ENCODE results near the gene FXR2. TPM values are rescaled to one million over a fixed set of nuclear protein-coding genes. Genes with fewer than 3 reads are reported as not detected.
"Not testable (repeated sequence)": the region's sequence is repeated elsewhere in the genome, so short reads cannot be mapped to it uniquely, and the experiment has no call there.

The FXR2 gene
- total RNA-seq, 2 donors from 2014 or later: 25.4 to 31.6 TPM

GRCh38 chr17:7631398-7632380 is 17.0 kb upstream of the FXR2 start:
- intact Hi-C loops (cut with DNase I): loop anchor here (2.0 to 10.0 kb wide), 2 partner anchors 53 to 55 kb away; partner anchors contain the start of genes TP53 (in 2 of the 2) and WRAP53 (in 1 of the 2)
- DNase-seq (ENCODE audit: low spot score): no peak

DNA sequence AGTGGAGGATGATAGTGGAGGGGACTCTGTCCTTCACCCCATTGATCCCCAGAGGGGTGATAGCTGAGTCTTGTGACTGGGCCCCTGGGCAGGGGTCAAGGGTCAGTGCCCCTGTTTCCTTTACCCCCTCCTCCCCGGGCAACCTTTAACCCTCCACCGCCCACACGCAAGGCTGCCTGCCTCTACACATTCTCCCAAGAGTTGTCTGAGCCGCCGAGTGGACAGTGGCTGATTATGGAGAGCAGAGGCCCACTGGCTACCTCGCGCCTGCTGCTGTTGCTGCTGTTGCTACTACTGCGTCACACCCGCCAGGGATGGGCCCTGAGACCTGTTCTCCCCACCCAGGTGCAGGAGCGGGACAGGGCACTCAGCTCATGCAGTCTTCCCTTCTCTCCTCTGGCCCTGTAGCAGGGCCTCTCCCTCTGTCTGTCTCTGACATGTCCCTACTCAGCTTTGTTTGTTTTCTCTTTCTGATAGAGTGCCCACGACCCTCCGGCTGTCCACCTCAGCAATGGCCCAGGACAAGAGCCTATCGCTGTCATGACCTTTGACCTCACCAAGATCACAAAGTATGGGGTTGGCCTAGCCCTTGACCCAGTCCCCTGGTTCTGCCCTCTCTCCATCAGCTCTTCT is 15.4 kb upstream of the FXR2 start, which contains the start of gene SHBG:
Gene SHBG, plus strand, starts transcription at position 197 of the 633 bp plus-strand sequence. Its CDS starts 38 bp downstream, at position 235.
- DNase-seq (ENCODE audit: low spot score): no peak
- intact Hi-C loops (cut with DNase I): loop anchor here in 1 of 2 donors (10.0 kb wide), 1 partner anchor 55 kb away; the partner anchor contains the start of genes TP53 and WRAP53

DNA sequence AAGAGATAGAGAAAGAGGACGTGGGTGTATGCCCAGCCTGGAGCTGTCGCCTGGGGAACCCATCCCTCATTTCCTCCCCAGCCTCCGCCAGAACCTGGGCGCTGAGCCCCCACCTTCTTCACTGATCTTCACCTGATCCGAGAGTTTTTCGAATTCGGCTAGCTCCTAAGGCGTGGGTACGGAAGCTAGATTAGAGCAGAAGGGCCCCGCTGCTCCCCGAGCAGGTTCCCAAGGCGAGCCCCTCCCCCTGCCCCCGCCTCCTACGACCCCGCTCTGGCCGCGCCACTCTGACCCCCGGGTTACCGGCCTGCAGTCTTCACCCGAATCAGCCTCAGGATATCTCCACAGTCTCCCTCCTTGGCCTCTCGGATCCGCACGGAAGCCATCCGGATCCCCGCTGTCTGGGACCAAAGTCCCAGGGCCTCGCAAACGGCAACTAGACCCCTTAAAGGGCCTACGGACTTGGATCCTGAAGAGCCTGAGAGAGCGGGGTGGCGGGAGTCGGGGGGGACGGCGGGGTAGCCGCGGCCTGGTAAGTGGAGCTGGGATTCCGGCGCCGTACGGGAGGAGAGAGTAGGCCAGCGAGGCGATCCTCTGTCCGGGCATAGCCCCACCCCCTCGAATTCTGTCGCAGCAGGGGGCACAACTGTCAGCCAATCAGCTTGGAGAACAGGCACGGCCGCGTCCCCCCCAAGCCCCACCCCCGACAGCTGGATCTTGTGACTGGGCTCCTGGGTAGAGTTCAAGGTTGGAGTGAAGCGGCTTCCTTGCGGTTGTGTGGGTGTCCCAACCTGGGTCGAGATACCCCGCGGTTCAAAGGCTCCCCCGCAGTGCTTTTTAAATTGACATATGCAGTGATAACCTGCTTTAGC is 12.8 kb upstream of the FXR2 start, which contains the start of gene SAT2:
Gene SAT2, minus strand, starts transcription at position 572 of the 872 bp plus-strand sequence. Its CDS starts 186 bp downstream, at position 386.
- intact Hi-C loops (cut with DNase I): no loop called here
- DNase-seq (ENCODE audit: low spot score): peak; percentile 97

GRCh38 chr17:7626956-7627249 is 12.2 kb upstream of the FXR2 start:
- DNase-seq (ENCODE audit: low spot score): no peak
- intact Hi-C loops (cut with DNase I): no loop called here

GRCh38 chr17:7626307-7626706 is 11.6 kb upstream of the FXR2 start:
- no peak for DNase-seq (ENCODE audit: low spot score)
- intact Hi-C loops (cut with DNase I): no loop called here

DNA sequence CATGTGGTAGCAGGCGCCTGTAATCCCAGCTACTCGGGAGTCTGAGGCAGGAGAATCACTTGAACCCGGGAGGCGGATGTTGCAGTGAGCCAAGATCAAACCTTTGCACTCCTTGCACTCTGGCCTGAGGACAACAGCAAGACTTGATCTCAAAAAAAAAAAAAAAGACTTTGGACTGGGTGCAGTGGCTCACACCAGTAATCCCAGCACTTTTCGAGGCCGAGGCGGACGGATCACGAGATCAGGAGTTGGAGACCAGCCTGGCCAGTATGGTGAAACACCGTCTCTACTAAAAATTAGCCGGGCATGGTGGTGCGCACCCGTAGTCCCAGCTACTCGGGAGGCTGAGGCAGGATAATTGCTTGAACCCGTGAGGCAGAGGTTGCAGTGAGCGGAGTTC is 11.1 kb upstream of the FXR2 start:
- intact Hi-C loops (cut with DNase I): not testable (repeated sequence)

GRCh38 chr17:7623661-7624060 is 9.0 kb upstream of the FXR2 start:
- intact Hi-C loops (cut with DNase I): no loop called here
- no peak for DNase-seq (ENCODE audit: low spot score)

More for the DNA sequence above, 11.1 kb upstream of the FXR2 start:
- not testable (repeated sequence) for DNase-seq (ENCODE audit: low spot score)

- intact Hi-C loops (cut with DNase I): no loop called here
Measured at GRCh38 chr17:7620835-7621234, 6.1 kb upstream of the FXR2 start.

DNA sequence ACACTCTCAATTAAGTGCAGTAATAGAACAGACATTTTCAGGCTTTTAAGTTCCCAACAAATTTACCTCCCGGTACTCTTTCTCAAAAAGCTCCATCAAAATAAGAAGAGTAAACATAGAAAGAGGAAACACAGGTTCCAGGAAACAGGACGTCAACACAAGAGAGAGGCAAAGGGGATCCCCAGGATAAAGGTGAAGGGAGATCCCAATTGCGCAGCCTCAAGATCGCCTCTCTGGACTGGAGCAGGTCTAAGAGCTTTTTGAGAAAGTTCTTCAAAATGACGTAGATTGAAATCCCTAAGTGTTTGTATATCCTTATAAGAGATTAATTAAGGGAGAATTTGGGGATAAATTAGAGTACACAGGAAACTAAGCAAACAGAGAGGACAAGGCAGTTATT is 3.9 kb upstream of the FXR2 start:
- DNase-seq (ENCODE audit: low spot score): no peak
- intact Hi-C loops (cut with DNase I): no loop called here

More at GRCh38 chr17:7620835-7621234, 6.1 kb upstream of the FXR2 start:
- DNase-seq (ENCODE audit: low spot score): no peak

DNA sequence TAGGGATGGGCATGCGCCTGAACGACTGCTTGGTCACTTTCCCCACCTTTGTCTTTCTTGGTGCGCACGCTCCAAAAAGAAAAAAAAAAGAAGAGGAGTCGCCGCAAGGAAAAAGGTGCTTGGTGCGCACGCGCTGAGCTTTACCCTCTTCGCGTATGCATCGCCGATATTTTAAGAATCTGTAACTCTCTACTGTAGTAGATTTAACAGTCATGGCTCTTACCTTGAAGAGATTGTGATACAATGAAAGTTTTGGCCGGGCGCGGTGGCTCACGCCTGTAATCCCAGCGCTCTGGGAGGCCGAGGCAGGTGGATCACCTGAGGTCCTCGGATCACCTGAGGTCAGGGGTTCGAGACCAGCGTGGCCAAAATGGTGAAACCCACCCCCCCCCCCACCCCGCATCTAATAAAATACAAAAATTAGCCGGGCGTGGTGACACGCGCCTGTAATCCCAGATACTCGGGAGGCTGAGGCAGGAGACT is 609 bp upstream of the FXR2 start:
- DNase-seq (ENCODE audit: low spot score): no peak
- intact Hi-C loops (cut with DNase I): no loop called here

GRCh38 chr17:7613769-7614424 is 800 bp downstream of the FXR2 start:
- no peak for DNase-seq (ENCODE audit: low spot score)
- intact Hi-C loops (cut with DNase I): no loop called here

DNA sequence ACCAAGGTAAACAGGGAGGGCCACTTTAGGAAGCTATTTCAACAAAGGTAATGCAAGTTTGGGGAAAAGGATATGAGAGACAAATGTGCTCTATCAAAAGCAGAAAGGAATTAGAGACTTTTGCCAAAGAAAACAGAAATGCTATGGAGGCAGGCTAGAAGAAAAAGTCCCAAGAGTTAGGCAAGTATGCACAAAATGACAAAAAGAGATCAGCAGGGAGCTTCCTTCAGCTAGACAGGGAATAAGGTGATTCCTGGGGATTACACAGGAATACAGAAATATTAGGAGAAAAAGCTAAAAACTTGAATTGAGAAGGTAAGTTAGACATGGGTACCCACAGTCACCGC is 2.4 kb downstream of the FXR2 start:
- DNase-seq (ENCODE audit: low spot score): no peak
- intact Hi-C loops (cut with DNase I): no loop called here

DNA sequence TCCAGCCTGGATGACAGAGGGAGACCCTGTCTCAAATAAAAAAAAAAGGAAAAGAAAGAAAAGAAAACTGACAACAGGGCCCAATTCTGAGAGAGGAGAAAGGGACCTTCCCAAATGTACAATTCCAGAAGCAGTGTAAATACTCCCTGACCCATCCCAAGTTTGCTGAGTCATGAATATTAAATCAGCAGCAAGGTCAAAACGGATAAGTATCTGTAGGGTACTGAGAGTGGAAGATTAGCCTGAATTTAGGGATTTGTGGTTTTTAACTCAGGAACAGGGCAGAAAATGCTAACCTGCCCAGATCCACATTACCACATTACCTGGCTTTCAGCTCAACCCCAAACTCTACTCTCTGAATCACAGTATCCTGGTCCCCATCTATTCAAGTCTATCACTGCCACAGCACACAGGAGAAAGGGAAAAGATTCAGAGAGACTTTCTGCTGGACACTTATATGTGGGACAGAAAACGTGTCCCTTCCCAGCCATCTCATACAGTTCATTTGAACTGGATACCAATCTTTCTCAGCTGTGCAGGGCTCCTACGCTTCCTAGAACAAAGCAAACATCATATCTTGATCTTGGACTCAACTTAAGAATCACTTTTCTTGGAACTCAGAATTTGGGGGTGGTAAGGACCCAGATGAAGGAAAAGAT is 2.9 kb downstream of the FXR2 start:
- intact Hi-C loops (cut with DNase I): no loop called here
- DNase-seq (ENCODE audit: low spot score): no peak

DNA sequence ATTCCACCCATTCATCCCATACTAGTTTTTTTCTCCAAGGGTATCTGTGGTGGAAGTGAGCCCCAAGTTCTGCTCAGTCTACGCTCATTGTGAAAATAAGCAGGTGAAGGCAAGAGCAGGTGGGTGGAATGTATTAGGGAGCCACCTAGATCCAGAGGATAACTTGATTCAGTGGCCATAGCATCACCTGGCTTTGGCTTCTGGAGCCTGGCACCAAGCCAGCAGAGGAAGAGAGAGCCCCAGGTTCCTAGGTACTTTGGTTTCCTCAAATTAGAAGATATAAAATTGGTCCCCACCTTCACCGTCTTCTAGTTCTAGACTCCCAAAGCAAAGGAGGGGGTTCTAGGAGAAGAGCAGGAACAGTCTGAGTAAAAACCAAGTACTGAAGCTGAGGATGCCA is 4.1 kb downstream of the FXR2 start:
- intact Hi-C loops (cut with DNase I): no loop called here
- no peak for DNase-seq (ENCODE audit: low spot score)

GRCh38 chr17:7606280-7606679 is 8.4 kb downstream of the FXR2 start:
- no peak for DNase-seq (ENCODE audit: low spot score)
- intact Hi-C loops (cut with DNase I): loop anchor here in 1 of 2 donors (2.0 kb wide), 1 partner anchor 15 kb away; the partner anchor contains the start of gene SOX15

DNA sequence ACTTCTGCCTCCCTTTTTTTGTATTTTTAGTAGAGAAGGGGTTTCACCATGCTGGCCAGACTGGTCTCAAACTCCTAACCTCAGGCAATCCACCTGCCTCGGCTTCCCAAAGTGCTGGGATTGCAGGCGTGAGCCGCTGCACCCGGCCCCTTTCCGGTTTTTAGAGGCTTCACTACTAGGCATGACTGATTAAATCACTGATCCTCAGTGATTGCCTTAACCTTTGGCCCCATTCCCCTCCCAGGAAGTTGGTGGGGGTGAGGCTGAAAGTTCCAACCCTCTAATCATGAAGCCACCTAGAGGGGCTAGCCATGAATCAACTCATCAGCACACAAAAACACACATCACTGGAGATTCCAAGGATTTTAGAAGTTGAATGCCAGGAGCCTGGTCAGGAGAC is 17.1 kb downstream of the FXR2 start:
- intact Hi-C loops (cut with DNase I); DNase-seq (ENCODE audit: low spot score): not testable (repeated sequence)

GRCh38 chr17:7593296-7593695 is 21.4 kb downstream of the FXR2 start:
- intact Hi-C loops (cut with DNase I): no loop called here
- peak; percentile 65 for DNase-seq (ENCODE audit: low spot score)

GRCh38 chr17:7592422-7593021 is 22.2 kb downstream of the FXR2 start:
- intact Hi-C loops (cut with DNase I): no loop called here
- peak; percentile 58 for DNase-seq (ENCODE audit: low spot score)

All from posterior vena cava (tissue), 2 donors.